GM18507 (cell line): Measurements from ENCODE around the gene SORCS1.

Experiments
- DNase-seq: peaks from one replicate; pipeline ENCODE4 v3.0.0; 2011; ENCODE audit warnings: low read depth; ENCODE audit not compliant: insufficient read length; ENCODE audit errors: extremely low spot score
- FAIRE-seq: peaks from 2 replicates; lab custom pipeline; 2011; peaks lifted over from hg19 to GRCh38; lab: Jason Lieb, UNC

The SORCS1 gene

DNA sequence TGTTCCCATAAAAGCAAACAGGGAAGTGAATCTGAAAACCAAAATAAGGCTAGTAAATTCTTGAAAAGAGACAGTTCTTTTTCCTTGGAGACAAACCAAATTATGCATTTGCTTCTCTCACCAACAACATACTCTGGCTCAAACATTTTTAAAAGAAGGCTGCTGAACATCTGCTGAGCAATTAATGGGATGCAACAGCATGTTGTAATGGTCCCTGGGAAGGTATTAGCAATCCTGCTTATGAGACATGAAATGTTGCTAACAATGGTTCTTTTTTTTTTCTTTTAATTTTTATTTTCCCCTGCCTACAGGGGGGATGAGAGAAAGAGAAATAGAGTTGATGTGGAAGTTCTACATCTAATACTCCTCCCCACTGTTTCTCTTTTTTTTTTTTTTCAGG, 572.1 kb downstream of the SORCS1 start:
- DNase-seq (no peak), FAIRE-seq (no peak)

DNA sequence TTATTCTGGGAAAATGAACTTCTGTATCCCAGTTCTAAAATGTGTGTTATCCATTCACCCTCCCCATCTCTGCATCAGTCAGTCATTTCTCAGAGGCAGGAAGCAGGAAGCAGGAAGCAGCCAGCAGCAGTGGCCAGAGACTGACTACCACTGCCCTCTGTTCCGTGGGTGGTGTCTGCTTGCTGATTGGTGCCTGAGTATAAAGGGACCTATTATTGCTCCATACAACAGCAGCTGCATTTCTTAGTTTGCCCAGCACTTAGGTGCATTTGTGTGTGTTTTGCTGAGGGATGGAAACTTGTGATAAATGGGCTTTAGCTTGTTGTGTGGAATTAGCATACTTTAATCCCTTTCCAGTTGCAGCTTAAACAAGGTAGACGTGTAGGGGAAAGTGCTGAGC, 582.2 kb downstream of the SORCS1 start:
- FAIRE-seq (no peak), DNase-seq (no peak)

- DNase-seq (no peak), FAIRE-seq (no peak)
Observed at GRCh38 chr10:106577756-106578155, 586.8 kb downstream of the SORCS1 start.

DNA sequence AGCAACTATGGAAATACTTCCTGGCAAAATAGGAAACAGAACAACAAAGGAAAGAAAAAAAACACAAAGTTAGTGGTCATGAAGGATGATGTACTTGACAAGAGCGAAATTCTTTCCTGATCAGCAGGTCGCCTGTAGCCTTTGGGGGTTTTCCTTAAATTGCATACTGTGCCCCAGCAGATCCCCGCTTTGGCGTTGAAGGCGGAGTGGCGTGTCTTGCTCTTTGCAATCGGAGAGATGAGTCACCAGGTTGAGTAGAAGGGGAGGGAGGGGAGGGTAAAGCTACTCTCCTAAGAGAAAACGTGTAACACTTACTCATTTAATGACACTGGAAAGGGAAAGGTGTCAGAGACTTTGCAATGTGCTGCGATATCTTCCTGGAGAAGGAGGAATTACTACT, 587.2 kb downstream of the SORCS1 start:
- DNase-seq (no peak), FAIRE-seq (no peak)

DNA sequence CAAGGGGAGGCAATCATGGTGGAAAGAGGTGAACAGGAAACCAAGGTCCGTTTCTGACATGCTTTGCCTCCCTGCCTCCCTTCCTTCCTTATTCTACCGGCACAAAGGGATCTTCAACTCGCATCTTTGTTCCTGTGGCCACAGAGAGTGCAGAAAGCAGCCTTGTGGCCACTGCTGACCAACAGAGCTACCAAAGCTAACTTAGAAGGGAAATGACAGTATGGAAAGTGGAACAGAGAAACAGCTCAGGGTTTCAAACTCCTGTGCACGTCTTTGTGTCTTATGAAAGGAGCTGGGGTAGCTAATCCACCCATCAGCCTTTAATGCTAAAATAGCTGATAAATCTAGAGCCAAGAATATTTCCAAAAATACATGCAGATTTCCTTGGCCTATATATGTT, 588.0 kb downstream of the SORCS1 start:
- no peak for FAIRE-seq

GRCh38 chr10:106573106-106573505, 591.4 kb downstream of the SORCS1 start:
- FAIRE-seq (no peak), DNase-seq (no peak)

More for the DNA sequence above, 588.0 kb downstream of the SORCS1 start:
- no peak for DNase-seq

GRCh38 chr10:106571192-106571946, 593.1 kb downstream of the SORCS1 start:
- FAIRE-seq = no peak

GRCh38 chr10:106570268-106570667, 594.2 kb downstream of the SORCS1 start:
- no peak for FAIRE-seq
- no peak for DNase-seq

More at GRCh38 chr10:106571192-106571946, 593.1 kb downstream of the SORCS1 start:
- DNase-seq = no peak

- FAIRE-seq = no peak
- no peak for DNase-seq
Observed at GRCh38 chr10:106567629-106568028, 596.9 kb downstream of the SORCS1 start.

DNA sequence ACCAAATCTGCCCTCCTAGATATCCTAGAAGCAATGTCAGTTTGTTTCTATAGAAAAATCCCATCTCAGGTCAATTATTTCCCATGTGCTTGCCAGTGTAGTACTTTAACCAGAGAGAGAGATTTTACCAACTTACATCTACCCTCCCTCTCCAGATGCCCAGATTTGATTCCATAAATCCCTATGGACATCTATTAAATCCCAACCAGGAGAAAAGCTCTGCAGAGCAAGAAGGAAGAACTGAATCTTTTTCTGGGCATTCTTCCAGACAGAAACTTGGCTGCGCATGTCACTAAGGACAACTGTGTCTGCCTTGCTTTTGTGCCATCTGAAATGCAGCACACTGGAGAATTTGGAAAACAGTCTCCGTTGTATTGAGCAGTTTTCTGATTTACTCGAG, 597.6 kb downstream of the SORCS1 start:
- FAIRE-seq (no peak), DNase-seq (no peak)

- FAIRE-seq = no peak
- DNase-seq = no peak
Observed at GRCh38 chr10:106565546-106565945, 599.0 kb downstream of the SORCS1 start.

GRCh38 chr10:106563384-106563783, 601.1 kb downstream of the SORCS1 start:
- no peak for FAIRE-seq
- DNase-seq = no peak

DNA sequence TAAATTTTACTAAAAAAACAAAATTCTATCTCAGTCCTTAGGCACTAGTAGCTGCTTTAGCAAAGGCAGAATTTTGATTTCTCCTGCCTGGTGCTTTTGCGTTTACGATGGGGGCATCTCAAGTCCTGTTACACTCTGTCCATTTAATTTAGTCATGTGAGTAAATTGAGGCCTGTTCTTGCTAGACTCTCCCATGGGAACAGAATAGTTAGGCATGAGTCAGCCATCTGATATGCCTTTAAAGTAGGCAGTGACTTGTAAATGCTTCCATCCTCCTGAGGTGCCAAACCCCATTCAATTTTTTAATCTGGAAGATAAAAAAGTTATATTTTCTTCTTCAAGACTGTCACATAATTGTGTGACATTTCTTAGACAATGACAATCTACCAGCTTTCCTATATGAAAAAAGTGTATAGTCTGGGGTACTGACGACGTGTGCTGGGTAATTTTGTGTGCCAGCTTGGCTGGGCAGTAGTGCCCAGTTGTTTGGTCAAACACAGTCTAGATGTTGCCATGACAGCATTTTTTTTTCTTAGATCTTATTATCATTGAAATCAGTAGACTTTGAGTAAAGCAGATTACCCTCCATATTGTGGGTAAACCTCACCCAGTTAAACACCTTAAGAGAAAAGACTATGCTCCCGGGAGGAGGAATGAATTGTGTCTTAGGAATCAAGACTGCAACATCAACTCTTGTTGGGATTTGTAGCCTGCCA, 603.4 kb downstream of the SORCS1 start:
- DNase-seq = no peak
- FAIRE-seq = no peak

GRCh38 chr10:106559442-106559841, 605.1 kb downstream of the SORCS1 start:
- DNase-seq (no peak), FAIRE-seq (no peak)

- DNase-seq (no peak), FAIRE-seq (no peak)
Observed at GRCh38 chr10:106557951-106558733, 606.4 kb downstream of the SORCS1 start.

DNA sequence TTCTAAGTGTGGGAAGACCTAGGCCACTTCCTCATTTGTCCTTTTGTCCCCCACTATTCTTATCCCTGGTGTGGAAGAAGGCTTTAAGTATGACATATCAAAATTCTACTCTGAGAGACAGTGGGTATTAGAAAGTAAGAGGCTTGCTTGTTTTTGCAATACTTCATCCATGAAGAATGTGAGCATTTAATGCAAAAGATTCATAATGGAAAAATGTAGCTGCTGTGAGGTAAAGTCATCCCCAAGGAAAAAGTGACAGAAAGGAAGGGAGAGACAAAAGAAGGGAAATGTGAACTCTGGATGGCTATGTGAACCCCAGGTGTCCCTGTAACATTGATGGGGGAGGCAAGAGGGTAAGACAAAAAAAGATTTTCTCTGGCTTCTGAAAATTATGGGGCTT, 607.5 kb downstream of the SORCS1 start:
- no peak for FAIRE-seq

DNA sequence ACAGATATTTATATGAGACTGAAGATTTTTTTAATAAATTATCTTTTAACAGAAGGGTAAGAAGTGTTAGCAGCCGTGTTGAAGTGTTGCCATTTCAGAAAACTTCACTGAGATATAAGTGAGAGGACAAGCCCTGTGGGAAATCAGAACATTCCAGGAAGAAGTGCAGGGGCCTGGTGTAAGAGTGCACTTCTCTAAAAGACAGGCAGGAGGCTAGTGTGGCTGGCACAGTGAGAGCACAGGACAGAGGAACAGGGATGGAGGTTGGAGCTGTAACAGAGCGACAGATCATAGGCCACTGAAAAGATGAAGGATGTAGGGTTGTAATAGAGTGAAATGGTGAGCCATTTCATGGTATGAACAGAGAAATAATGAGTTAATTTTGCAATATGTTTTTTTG, 608.9 kb downstream of the SORCS1 start:
- no peak for FAIRE-seq
- DNase-seq = no peak

More for the DNA sequence above, 607.5 kb downstream of the SORCS1 start:
- no peak for DNase-seq

- DNase-seq (no peak), FAIRE-seq (no peak)
Observed at GRCh38 chr10:106551501-106552062, 612.9 kb downstream of the SORCS1 start.

- FAIRE-seq (no peak), DNase-seq (no peak)
Observed at GRCh38 chr10:106548832-106549231, 615.7 kb downstream of the SORCS1 start.

DNA sequence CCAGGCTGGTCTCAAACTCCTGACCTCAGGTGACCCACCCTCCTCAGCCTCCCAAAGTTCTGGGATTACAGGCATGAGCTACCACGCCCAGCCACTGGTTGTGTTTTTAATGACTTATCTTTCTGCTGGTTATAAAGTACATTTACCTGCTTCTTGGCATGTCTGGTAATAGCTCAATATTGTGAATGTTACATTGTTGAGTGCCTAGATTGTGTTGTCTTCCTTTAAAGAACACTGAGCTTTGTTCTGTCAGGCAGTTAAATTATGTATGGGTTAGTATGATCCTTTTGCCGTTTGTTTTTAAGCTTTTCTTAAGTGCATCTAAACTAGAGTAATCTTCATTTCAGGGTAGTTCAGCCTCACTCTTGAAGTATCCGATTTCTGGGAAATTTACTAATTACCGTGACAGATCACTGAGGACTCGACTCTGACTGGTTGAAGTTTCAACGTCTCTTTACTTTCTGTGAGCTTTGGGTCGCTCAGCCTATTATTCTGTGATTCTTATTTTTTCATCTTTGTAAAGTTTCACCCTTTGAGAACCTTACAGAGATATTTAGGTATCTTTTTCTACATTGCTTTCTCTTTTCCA, 617.4 kb downstream of the SORCS1 start:
- FAIRE-seq (no peak), DNase-seq (no peak)
